WERI-Rb-1 (cell line): ENCODE results near the gene SYNDIG1.

Source experiments
- DNase-seq: peaks from one replicate; pipeline ENCODE4 v3.0.0-alpha.2; 2020
- H3K27ac ChIP-seq: fragments of 250-450 bp; sonication (Bioruptor Pico); 2 replicates; pipeline ENCODE4 v1.5.1; 2020; ENCODE audit warnings: mild to moderate bottlenecking, moderate library complexity
- H3K27me3 ChIP-seq: fragments of 250-450 bp; sonication (Bioruptor Pico); 2 replicates; pipeline ENCODE4 v1.5.1; 2021; ENCODE audit warnings: mild to moderate bottlenecking, low read depth, moderate library complexity; ENCODE audit not compliant: insufficient read depth, severe bottlenecking
- H3K36me3 ChIP-seq: fragments of 250-450 bp; sonication (Bioruptor Pico); 2 replicates; pipeline ENCODE4 v1.5.1; 2020; ENCODE audit warnings: mild to moderate bottlenecking, moderate library complexity
- H3K4me3 ChIP-seq: 2 replicates; pipeline ENCODE4 v1.5.1; 2011; ENCODE audit warnings: low read depth, mild to moderate bottlenecking, control low read depth, low read length
- H3K9me3 ChIP-seq: fragments of 250-450 bp; sonication (Bioruptor Pico); 2 replicates; pipeline ENCODE4 v1.5.1; 2021; ENCODE audit warnings: mild to moderate bottlenecking, moderate library complexity; ENCODE audit not compliant: severe bottlenecking
- CTCF ChIP-seq: IDR thresholded peaks from 2 replicates; pipeline ENCODE4 v1.5.1; 2011; ENCODE audit warnings: low read depth, mild to moderate bottlenecking, control low read depth, inconsistent platforms, low read length

The SYNDIG1 gene

GRCh38 chr20:24609757-24610156 lies 140.3 kb downstream of the SYNDIG1 start:
- no peak for TF ChIP-seq CTCF
- no peak for DNase-seq
- no peaks in the 10 kb centered on the region for H3K27me3 ChIP-seq
- no peak overlapping the region for H3K27ac ChIP-seq
- H3K36me3 ChIP-seq, result no peaks in the 10 kb centered on the region
- H3K9me3 ChIP-seq, result no peaks in the 10 kb centered on the region
- no peak overlapping the region for H3K4me3 ChIP-seq

GRCh38 chr20:24610341-24611115 lies 141.1 kb downstream of the SYNDIG1 start:
- H3K36me3 ChIP-seq, result no peaks in the 10 kb centered on the region
- no peaks in the 10 kb centered on the region for H3K27me3 ChIP-seq
- TF ChIP-seq CTCF, result no peak
- H3K9me3 ChIP-seq, result no peaks in the 10 kb centered on the region
- no peak overlapping the region for H3K27ac ChIP-seq
- DNase-seq, result no peak
- H3K4me3 ChIP-seq, result no peak overlapping the region

GRCh38 chr20:24611360-24612140 lies 142.1 kb downstream of the SYNDIG1 start:
- no peak for TF ChIP-seq CTCF
- Histone ChIP-seq H3K27ac (no peak overlapping the region), H3K27me3 (no peaks in the 10 kb centered on the region), H3K36me3 (no peaks in the 10 kb centered on the region), H3K4me3 (no peak overlapping the region), H3K9me3 (no peaks in the 10 kb centered on the region)
- DNase-seq, result no peak

- H3K9me3 ChIP-seq, result no peaks in the 10 kb centered on the region
- H3K27me3 ChIP-seq, result no peaks in the 10 kb centered on the region
- no peaks in the 10 kb centered on the region for H3K36me3 ChIP-seq
- no peak overlapping the region for H3K27ac ChIP-seq
- DNase-seq, result no peak
- TF ChIP-seq CTCF, result no peak
- H3K4me3 ChIP-seq, result no peak overlapping the region
Observed at GRCh38 chr20:24612799-24613775, 143.7 kb downstream of the SYNDIG1 start.

- Histone ChIP-seq H3K27ac (no peak overlapping the region), H3K27me3 (no peaks in the 10 kb centered on the region), H3K36me3 (no peaks in the 10 kb centered on the region), H3K9me3 (no peaks in the 10 kb centered on the region), H3K4me3 (no peak overlapping the region)
- TF ChIP-seq CTCF, result no peak
- no peak for DNase-seq
Observed at GRCh38 chr20:24614341-24614740, 144.9 kb downstream of the SYNDIG1 start.
